LNCAP (cell line): ENCODE results near the gene LKAAEAR1.

Experiments used
- TF ChIP-seq, protein P1 (sequence below): fragments of 450-650 bp; IDR thresholded peaks from 2 replicates; pipeline ENCODE4 v1.5.1; 2017; ENCODE audit warnings: mild to moderate bottlenecking

The LKAAEAR1 gene

GRCh38 chr20:64106981-64107735 lies 23.0 kb upstream of the LKAAEAR1 start, which contains the start of gene NPBWR2:
Gene NPBWR2 (minus strand): TSS chr20:64107565. CDS start chr20:64106831, 734 bp downstream.
- TF ChIP-seq, protein P1, sequence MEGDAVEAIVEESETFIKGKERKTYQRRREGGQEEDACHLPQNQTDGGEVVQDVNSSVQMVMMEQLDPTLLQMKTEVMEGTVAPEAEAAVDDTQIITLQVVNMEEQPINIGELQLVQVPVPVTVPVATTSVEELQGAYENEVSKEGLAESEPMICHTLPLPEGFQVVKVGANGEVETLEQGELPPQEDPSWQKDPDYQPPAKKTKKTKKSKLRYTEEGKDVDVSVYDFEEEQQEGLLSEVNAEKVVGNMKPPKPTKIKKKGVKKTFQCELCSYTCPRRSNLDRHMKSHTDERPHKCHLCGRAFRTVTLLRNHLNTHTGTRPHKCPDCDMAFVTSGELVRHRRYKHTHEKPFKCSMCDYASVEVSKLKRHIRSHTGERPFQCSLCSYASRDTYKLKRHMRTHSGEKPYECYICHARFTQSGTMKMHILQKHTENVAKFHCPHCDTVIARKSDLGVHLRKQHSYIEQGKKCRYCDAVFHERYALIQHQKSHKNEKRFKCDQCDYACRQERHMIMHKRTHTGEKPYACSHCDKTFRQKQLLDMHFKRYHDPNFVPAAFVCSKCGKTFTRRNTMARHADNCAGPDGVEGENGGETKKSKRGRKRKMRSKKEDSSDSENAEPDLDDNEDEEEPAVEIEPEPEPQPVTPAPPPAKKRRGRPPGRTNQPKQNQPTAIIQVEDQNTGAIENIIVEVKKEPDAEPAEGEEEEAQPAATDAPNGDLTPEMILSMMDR: no peak

- TF ChIP-seq, protein P1: no peak
Observed at GRCh38 chr20:64106435-64106961, 22.3 kb upstream of the LKAAEAR1 start.

- TF ChIP-seq, protein P1: no peak
Observed at GRCh38 chr20:64105846-64106434, 21.7 kb upstream of the LKAAEAR1 start.

DNA sequence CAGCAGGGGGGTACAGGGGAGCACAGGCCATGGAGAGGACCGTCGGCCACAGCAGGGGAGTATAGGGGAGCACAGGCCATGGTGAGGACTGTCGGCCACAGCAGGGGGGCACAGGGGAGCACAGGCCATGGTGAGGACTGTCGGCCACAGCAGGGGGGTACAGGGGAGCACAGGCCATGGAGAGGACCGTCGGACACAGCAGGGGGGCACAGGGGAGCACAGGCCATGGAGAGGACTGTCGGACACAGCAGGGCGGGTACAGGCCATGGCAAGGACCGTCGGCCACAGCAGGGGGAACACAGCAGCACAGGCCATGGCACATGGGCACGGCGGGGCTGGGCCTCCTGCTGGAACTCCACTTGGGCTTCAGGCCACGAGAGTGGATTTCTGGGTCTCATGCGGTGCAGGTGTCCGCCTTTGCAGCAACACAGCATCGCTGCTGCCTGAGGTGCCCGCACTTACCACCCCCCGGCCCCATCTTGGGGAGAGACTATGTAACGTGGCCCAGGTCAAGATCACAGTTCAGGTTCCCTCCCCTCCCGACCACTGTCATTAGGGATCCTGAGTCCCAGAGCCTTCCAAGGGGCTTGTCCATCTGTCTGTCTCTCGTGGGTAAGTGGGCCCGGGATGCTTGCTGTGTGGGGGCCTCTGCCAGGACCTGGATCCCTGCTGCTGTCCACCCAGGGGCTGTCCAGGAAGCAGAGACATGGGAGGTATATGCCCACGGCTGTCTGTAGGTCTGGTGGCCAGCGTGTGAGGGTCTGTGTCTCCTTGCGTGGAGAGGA lies 20.7 kb upstream of the LKAAEAR1 start:
- TF ChIP-seq, protein P1: no peak

- TF ChIP-seq, protein P1: no peak
Observed at GRCh38 chr20:64103871-64104666, 19.9 kb upstream of the LKAAEAR1 start.

DNA sequence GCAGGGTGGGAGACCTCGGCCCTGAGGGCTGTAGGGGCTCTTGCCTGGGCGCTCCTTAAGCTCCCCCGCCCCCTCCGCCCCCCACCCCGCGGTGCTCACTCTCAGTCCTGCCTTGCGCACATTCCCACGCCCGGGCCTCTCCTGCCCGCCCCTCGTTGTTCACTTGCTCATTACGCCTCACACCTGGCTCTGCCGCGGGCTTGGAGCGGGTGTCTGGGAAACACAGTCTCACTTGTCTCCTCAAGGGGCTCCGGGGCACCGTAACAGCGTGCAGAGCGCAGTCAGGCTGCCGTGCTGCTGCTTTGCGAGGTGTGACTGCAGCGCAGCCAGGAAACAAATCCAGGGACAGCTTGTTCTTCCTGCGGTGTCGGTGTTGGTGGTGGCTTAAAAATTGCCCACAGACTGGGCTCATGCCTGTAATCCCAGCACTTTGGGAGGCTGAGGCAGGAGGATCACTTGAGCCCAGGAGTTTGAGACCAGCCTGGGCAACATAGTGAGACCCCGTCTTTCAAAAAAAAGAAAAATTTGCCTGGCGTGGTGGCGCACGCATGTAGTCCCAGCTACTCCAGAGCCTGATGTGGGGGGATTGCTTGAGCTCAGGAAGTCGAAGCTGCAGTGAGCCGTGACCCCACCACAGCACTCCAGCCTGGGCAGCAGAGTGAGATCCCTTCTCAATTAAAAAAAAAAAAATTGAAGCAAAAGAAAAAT lies 18.6 kb upstream of the LKAAEAR1 start:
- TF ChIP-seq, protein P1: no peak
